Hippocampal formation (tissue), 2 donors: ENCODE results near the gene BAK1.
"Not testable (repeated sequence)": the region's sequence is repeated elsewhere in the genome, so short reads cannot be mapped to it uniquely, and the experiment has no call there.

ENCODE experiments used
- DNase-seq, 2 donors: peaks; one replicate each; lab custom pipeline; 2025; lab: John Stamatoyannopoulos, UW

The BAK1 gene

DNA sequence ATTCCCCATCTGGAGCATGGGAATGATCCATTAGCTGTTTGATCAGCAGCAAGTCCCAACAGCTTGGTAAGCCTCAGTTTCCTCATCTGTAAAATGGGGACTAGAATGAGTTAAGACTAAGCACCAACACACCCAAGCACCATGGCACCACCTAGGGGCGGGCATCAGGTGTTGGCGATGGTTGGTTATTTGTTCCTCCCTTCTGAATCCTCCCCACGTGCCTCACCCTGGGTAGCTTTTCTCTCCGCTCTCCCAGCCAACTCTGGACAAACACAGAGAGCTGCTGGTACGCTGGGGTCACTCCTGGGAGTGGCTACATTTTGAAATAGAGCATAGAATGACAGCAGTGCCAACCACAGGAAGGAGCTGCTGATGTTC, 27.7 kb upstream of the BAK1 start:
- no peak for DNase-seq

DNA sequence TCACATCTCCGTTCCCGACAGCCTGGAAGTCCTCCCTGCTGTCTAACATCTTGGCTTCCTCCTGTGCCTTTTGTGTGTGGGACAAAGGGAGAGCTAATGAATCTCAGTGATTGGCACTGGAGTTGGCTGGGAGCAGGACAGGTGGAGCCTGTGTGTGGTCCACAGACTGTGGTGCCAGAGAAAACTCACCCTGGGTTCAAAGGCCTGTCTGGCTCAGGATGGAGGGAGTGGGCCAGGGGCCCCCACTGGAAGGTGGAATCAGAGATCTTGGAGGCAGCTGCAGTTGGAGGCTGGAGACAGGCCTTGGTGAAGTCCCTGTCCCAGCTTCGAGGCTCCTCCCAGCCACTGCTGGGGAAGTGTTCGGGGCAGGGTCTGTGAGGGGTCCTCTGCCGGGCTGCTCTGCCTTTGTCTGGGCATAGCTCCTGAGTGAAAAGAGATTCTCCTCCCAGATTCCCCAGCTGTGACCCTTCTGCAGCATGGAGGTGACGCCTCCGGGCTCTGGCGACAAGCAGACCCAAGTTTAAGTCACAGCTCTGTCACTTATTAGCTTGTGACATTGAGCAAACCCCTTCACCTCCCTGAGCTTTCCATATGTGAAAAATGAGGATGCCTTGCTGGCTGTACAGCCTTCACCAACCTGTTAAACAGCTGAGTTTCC, 27.2 kb upstream of the BAK1 start:
- DNase-seq: no peak

DNA sequence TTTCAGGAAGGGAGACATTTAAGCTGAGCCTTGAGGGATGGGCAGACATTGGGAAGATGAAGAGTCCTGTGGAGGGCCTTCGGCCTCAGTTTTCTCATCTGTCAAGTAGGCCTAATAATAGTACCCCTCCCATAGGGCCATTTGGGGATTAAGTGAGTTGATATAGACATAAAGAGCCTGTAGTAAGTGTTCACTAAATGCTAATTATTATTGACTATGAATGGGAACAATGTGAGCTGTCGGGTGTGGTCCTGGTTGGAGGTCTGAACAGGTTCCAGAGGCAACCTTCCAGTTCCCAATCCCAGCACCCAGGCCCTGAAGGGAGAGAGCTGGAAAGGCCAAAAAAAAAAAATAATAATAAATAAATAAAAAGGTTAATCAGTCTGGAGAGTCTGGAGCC, 26.6 kb upstream of the BAK1 start:
- DNase-seq: no peak

DNA sequence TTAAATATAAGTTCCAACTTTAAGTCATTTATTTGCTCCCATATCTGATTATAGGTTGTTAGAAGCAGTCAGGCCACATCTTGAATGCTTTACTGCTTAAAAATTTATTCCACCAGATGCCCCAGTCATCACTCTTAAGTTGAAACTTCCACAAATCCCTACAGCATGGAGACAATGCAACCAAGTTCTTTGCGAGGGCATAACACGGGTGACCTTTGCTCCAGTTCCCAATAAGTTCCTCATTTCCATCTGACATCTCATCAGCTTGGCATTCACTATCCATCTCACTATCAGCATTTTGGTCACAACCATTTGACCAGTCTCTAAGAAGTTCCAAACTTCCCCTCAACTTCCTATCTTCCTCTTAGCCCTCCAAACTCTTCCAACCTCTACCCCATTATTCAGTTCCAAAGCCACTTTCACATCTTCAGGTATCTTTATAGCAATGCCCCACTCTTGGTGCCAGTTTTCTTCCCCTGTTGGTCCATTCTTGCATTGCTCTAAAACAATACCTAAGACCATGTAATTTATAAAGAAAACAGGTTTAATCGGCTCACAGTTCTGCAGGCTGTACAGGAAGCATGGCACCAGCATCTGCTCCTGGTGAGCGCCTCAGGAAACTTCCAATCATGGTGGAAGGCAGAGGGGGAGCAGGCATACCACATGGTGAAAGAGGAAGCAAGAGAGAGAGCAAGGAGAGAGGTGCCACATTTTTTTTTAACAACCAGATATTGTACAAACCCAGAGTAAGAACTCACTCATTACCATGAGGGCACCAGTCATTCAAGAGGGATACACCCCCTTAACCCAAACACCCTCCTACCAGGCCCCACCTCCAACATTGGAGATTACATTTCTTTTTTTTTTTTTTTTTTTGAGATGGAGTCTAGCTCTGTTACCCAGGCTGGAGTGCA, 25.1 kb upstream of the BAK1 start:
- DNase-seq: no peak

DNA sequence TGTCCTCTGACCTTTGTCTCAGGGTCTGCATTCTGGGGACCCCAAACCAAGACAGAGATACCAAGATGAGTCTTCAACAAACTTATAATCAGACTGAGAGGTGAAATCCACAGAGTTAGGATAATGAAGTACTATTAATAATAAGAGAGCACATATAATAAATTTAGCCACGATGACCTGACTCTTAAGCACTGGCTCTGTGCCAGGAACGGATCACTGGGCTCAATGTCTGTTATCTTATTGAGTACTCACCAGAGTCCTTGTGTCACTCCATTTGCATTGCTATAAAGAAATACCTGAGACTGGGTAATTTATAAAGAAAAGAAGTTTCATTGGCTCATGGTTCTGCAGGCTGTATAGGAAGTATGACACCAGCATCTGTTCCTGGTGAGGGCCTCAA, 22.1 kb upstream of the BAK1 start:
- DNase-seq: no peak

DNA sequence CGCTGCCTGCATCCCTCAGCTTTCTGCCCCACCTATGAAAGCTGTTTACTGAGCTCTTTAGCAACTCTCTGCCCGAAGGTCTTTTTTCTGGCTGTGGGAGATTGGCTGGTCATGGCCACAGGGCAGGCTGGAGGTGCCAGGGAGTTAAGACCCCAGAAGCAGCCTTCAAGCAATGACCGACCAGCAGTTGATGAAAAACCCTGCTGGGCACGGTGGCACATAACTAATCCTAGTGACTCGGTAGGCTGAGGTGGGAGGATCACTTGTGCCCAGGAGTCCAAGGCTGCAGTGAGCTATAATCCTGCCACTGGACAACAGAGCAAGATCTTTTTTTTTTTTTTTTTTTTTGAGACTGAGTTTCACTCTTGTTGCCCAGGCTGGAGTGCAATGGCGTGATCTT, 20.7 kb upstream of the BAK1 start:
- no peak for DNase-seq

DNA sequence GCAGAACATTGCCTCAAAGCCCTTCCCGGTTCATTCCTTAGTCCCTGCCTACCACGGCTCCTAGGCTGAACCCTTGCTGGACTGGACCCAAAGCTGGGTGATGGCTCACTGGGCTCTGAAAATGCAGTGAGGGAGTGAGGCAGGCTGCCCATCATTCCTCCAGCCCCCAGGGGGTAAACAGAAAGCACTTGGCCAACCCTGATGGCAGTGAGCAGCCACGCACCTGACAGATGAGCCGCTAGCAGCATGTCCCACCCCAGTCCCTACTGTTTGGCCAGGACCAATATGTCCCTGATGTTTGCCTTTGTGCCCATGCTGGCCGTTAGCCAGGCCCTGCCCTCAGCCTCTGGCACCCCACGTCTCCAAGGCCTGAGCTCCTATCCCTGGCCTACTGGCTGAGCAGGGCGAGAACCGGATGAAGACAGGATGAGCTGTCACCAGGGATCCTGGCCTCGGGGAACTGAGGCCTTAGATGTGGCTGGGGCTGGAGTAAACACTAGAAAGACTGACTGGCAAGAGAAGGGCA, 19.4 kb upstream of the BAK1 start:
- DNase-seq: no peak

DNA sequence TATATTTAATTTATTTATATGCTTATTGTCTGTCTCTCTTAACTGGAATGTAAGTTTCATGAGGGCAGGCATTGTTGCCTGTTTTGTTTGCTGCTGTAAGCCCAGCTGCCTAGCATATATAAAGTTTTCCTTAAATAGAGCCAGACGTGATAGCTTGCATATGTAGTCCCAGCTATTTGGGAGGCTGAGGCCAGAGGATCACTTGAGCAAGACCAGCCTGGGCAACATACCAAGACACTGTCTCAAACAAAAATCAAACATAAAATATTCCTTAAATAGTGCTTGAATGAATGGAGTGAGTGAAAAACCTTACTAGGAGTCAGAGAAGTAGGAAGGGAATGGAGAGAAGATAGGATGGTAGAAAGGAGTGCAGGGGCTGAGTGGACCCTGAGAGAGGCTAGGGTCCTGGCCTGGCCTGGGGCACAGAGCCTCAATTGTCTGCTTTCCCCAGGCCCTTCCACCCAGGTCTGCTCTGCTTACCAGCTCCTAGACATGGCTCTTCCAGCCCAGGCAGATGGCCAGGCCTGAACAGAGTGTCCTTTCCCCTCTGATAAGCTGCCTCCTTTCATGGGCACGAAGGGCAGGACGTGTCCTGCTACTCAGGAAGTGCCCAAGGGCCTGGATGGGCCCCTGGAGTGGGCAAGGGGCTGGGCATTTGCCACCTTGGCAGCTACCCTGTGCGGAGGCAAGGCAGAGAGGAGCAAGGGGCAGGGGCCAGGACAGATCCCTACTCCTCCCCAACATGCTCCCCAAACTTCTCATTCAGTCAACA, 17.7 kb upstream of the BAK1 start:
- DNase-seq: no peak

DNA sequence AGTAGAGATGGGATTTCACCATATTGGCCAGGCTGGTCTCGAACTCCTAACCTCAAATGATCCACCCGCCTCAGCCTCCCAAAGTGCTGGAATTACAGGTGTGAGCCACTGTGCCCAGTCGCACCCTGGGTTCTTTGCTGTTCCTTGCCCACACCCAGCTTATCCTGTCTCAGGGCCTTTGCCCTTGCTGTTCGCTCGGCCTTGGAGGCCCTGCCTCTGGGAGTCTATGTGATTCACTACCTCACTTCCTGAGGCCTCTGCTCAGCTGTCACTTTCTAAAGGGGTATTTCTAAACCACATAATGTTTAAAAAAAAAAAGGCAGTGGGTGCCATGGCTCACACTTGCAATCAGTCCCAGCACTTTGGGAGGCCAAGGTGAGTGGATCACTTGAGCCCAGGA, 16.8 kb upstream of the BAK1 start:
- DNase-seq: not testable (repeated sequence)

DNA sequence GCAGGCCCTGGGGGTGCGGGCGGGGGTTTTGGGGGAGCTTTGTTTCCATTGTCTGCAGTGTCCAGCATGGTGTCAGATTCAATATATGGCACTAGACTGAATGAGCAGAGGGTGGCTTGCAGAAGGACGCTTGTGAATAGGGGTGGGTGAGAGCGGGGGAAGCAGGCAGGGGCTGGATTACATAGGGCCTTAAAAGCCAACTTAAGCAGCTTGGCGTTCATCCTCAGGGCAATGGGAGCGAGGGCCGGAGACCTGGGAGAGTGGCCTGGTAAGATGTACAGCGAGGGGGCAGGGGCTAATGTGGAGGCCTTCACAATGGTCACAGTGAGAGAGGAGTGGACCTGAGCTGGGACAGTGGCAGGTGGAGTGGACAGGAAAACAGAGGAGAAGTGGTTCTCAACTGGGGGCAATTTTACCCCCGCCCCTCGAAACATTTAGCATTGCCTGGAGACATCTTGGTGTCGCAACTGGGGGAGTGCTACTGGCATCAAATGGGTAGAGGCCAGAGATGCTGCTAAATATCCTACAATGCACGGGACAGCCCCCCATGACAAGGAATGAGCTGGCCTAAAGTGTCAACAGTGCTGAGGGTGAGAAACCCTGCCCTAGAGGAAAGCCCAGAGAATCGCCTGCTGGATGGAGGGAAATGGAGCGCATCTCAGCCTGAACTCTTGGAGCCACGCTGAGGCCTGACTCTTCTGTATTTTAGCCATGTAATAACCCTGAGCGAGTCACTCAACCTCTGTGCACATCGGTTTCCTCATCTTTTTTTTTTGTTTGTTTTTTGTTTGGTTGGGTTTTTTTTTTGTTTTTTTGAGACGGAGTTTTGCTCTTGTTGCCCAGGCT, 15.1 kb upstream of the BAK1 start:
- no peak for DNase-seq

DNA sequence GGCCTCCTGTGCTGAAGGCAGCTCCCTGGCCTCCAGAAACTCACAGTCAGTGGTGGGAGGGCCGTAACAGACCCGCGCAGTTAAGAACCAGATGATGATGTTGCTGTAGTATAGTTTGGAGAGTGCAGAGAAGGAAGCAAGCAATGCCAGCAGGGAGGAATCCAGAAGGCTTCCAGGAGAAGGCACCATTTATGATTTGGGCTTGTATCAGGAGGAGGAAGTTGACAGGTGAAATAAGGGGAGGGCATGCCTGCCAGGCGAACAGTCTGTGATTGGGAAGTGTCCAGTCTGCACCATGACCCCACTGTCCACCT, 13.3 kb upstream of the BAK1 start:
- no peak for DNase-seq

DNA sequence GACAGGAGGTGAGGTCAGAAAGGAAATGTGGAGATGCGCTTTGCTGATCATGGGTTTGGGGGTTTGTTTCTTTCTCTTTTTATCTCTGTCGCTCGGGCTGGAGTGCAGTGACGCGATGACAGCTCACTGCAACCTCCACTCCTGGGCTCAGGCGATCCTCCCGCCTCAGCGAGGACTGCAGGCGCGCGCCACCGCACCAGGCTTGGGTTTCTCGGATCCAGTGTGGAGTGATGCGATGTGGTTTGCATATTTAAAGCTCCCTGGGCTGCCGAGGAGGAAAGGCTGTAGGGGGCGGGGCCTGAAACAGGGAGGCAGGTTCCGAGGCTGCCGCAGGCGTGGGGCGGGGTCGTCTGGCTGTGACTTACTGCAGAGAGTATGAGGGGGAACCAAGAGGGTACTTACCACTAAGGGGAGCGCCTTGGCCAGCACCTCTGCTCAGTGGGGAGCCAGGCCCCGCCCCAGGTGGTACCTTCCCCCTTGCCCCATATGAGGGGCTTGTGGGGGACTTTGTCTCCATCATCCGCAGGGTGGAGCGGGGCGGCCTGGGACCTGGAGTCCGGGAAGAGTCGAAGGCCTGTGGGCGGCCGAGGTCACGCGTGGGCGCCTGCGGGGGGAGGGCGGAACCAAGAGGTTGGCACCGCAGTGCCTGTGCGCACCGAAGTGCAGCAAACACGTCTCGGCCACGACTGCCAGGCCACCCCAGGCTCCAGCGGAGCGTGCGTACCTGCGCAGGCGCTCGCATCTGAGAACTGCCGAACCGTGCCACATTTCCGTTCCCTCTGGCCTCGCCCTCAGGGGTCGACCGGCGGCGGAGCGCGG, 12.7 kb upstream of the BAK1 start:
- no peak for DNase-seq

DNA sequence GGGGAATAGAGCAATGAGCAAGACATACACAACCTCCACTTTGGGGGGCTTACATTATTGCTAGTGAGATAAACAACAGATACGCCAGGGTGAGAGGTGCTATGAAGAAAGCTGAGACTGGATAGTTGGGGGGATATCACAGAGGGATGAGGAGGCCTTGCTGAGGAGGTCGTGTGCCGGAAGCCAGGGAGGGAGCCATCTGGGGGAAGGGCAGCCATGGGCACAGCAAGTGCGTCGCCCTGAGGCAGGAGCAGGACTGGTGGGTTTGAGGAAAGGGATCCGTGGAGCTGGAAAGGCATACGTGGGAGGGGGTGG, 12.2 kb upstream of the BAK1 start:
- DNase-seq: no peak

DNA sequence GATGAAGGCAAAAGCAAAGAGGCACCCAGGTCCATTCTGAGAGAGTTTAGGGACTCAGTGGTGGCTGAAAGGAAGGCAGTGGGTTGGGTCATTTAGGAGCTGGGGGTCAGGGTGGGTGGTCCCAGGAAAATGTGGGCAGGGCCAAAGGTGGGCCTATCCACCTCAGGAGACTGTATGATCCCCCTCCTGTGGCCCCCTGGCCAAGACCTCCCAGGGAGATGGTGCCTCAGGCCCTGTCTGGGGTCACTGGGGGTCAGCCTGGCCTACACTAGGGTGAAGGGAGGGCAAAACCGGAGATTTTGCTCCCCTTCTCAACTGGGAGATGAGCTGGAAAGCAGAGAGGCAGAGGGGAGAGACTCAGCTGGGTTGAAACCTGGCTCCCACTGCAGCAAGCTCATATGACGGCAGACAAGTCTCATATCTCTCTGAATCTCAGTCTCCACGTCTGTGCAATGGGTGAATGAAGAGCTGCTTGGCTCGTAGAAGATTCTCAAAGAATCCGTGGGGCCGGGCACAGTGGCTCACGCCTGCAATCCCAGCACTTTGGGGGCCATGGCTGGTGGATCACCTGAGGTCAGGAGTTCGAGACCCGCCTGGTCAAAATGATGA, 11.5 kb upstream of the BAK1 start:
- DNase-seq: no peak

DNA sequence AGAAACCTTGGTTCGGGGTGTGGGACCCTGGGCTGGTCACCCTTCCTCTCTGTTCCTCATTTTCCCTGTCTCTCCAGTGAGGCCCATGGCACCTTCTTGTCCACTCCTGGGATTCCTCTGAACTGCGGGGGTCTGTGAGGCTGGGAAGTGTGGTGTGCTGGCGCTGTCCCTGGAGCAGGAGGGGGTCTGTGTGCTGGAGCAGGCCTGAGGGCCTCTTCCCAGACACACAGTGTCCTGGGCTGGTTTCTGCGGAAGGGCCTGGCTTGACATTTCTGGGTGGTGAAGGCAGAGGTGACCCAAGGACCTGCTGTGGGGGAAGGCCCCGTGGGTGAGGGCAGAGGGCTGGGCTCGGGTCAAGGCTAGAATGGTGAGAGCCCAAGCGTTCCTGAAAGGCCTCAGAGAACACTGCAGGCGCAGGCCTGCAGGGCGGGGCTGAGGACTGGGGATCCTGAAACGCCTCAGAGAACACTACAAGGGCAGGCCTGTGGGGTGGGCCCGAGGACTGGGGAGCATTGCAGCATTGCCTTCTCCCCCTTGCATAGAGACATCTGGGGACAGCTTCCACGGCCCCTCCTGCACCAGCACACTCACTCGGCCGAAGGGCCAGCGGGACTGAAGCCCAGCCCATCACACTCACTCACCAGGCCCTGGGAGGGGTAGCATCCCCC, 10.6 kb upstream of the BAK1 start:
- no peak for DNase-seq

DNA sequence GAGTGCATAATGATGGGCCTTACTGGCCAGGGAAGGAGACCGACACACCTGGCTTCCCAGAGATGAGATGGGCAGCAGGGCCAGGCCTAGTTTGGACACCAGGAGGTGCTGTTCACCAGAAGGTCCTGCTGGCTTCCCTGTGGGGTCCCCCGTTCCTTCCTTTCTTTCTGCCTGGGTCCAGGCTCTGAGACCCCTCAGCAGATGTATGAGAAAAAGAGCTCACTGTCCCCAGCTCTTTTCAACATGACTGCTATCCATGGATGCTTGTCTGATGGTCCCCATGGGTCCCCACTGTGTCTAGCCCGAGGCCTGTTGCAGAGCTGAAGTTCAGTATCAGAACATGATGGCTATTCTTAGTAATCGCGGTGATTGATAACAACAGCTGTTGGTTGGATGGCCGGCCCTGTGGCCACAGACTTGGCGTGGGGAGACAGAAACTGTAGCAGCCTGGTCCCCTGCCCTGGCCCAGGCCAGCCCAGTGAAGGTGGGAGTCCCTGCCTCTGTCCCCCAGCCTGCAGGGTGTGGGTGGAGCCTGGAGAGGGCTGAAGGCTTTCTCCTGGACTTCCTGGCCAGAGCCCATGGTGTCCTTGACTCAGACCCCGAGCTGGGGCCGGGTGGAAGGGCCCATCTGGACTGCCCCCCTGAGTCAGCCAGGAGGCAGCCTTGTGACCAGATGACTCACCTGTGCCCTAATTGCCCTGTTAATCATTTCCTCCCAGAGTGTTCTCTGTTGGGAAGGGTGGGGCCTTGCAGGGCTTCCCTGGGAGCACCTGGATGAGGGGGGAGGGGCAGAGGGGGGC, 9.9 kb upstream of the BAK1 start:
- no peak for DNase-seq

DNA sequence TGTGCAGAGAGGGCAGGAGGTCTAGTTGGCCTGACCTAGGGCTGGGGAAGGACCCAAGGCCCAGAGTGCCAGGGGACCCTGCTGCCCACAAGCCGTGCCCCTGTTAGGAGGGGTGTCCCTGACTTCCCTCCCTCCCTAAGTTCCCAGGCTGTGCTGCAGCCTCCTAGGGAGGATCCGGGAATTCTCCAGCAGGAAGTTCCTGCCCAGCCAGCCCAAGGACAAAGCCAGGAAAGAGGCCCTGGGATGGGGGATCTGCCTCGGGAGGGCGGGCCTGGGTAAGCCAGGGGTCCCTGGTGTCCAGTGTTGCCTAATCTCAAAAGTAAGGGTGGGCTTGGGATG, 9.3 kb upstream of the BAK1 start:
- no peak for DNase-seq

DNA sequence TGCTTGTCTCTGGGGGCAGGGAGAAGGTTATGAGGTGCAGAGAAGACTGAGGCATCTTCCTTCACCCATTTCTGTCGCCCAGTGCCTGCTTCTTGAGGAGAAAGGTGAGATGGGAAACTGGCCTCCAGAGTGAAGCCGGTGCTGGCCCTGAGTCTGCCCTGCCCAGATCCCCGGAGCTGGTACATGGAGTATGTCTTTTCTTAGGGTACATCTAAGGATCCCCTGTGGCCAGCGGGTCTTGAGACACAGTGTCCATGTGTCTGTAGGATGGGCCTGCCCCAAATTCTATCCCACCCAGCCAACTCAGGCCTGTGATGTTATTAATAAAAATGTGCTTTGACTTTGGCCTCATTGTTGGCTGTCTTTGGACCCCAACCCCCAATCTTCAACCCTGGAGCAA, 8.8 kb upstream of the BAK1 start:
- DNase-seq: no peak

DNA sequence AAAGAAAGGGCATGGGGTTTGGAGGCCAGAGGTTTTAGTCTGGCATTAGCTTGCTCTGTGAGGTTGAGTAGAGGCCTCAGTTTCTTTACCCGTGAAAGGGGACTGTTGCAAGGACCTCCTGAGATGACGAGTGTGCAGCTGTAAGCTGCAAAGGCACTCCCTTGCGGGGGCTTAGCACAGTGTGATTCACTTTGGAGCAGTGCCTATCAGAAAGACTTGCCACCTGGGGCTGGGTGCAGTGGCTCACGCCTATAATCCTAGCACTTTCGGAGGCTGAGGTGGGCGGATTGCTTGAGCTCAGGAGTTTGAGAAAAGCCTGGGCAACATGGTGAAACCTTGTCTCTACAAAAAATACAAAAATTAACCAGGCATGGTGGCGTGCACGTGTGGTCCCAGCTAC, 7.5 kb upstream of the BAK1 start:
- DNase-seq: no peak
